GM12892 (cell line): ENCODE data around the gene SPRED1.

Experiments used
- POLR2A ChIP-seq: IDR thresholded peaks from 2 replicates; pipeline ENCODE4 v1.6.1; 2011; ENCODE audit warnings: low read depth, low read length, control low read depth
- POLR2AphosphoS5 ChIP-seq: IDR thresholded peaks from 2 replicates; pipeline ENCODE4 v1.6.1; 2011; ENCODE audit warnings: low read depth, low read length, control low read depth
- TAF1 ChIP-seq: IDR thresholded peaks from 2 replicates; pipeline ENCODE4 v1.6.1; 2011; ENCODE audit warnings: low read depth, mild to moderate bottlenecking, control low read depth, low read length, borderline replicate concordance

GRCh38 chr15:38362355-38362754 lies 109.7 kb downstream of the SPRED1 start:
- TF ChIP-seq TAF1: no peak
- no peak for TF ChIP-seq POLR2A
- TF ChIP-seq POLR2AphosphoS5: no peak
